T-cell (primary cell): ENCODE measurements around the gene ROBO2. TPM values are rescaled to one million over a fixed set of nuclear protein-coding genes. Genes with fewer than 3 reads are reported as not detected.

Experiments
- ATAC-seq, 4 experiments: fragments of 200-7000 bp in 3 of 4; fragments of 150-1000 bp in 1 of 4; cut with Tn5 transposase; replicated peaks in 1 of 4; 1 replicate in 3 of 4; 2 replicates in 1 of 4; pipeline ENCODE4 v1.10.0; 2021; ENCODE audit warnings: moderate library complexity in 3 of 4, mild to moderate bottlenecking in 2 of 4, moderate number of reproducible peaks in 1 of 4
- CTCF ChIA-PET, 2 donors: fragments of 300-600 bp; sonication (Branson Sonifier 250); formaldehyde crosslinking; loops; one replicate each; lab custom pipeline; 2022; ENCODE audit warnings: antibody characterized with exemption in 2 of 2; lab: Charles Lee
- POLR2A ChIA-PET, 2 donors: fragments of 300-600 bp; sonication (Branson Sonifier 250); formaldehyde crosslinking; loops; one replicate each; lab custom pipeline; 2022; ENCODE audit warnings: antibody characterized with exemption in 2 of 2; lab: Charles Lee
- DNase-seq, 35 experiments: peaks; one replicate each; pipeline versions ENCODE4 v3.0.0 to v3.0.0-alpha.2; 2013 to 2023
- H3K27ac ChIP-seq: one replicate; pipeline ENCODE4 v1.5.1; 2013; ENCODE audit warnings: low read length
- H3K27me3 ChIP-seq, 2 experiments: replicated peaks in 1 of 2; 1 replicate in 1 of 2; 2 replicates in 1 of 2; pipeline versions ENCODE4 v1.6.1 to v1.7.0; 2013; ENCODE audit warnings: low read length in 1 of 2, mixed read lengths in 1 of 2; ENCODE audit not compliant: control insufficient read depth in 2 of 2, insufficient read depth in 2 of 2; ENCODE audit errors: extremely low read depth in 1 of 2
- H3K36me3 ChIP-seq, 2 donors: 1 replicate in 1 of 2; 2 replicates in 1 of 2; pipeline versions ENCODE4 v1.6.1 to v1.7.0; 2013; ENCODE audit warnings: low read length in 1 of 2; ENCODE audit not compliant: control insufficient read depth in 2 of 2, insufficient read depth in 1 of 2; ENCODE audit errors: extremely low read depth in 1 of 2
- H3K4me1 ChIP-seq, 2 experiments: 1 replicate in 1 of 2; 2 replicates in 1 of 2; pipeline versions ENCODE4 v1.6.1 to v1.7.0; 2013; ENCODE audit warnings: low read length in 2 of 2, mixed read lengths in 1 of 2; ENCODE audit not compliant: insufficient read depth in 2 of 2, control insufficient read depth in 1 of 2; ENCODE audit errors: extremely low read depth in 1 of 2
- H3K4me3 ChIP-seq, 2 donors: 1 replicate in 1 of 2; 2 replicates in 1 of 2; pipeline versions ENCODE4 v1.5.1 to v1.7.0; 2013; ENCODE audit warnings: mild to moderate bottlenecking in 2 of 2, low read length in 1 of 2, moderate library complexity in 1 of 2; ENCODE audit not compliant: control insufficient read depth in 1 of 2; ENCODE audit errors: extremely low read depth in 1 of 2
- H3K9me3 ChIP-seq: 2 replicates; pipeline ENCODE4 v1.7.0; 2013
- H3K27ac Mint-ChIP-seq, 2 donors: one replicate each; pipeline ENCODE4 v1.8.0; 2020 to 2021; ENCODE audit warnings: mild to moderate bottlenecking in 2 of 2, mixed read lengths in 2 of 2
- H3K27me3 Mint-ChIP-seq, 2 donors: one replicate each; pipeline ENCODE4 v1.8.0; 2021 to 2022; ENCODE audit warnings: mixed read lengths in 2 of 2
- H3K36me3 Mint-ChIP-seq: one replicate; pipeline ENCODE4 v1.8.0; 2021; ENCODE audit warnings: mixed read lengths
- H3K4me1 Mint-ChIP-seq, 3 donors: one replicate each; pipeline ENCODE4 v1.8.0; 2020 to 2022; ENCODE audit warnings: mixed read lengths in 3 of 3, mild to moderate bottlenecking in 1 of 3
- H3K4me3 Mint-ChIP-seq, 3 donors: one replicate each; pipeline ENCODE4 v1.8.0; 2020 to 2022; ENCODE audit warnings: mild to moderate bottlenecking in 3 of 3, mixed read lengths in 3 of 3, moderate library complexity in 3 of 3
- H3K9me3 Mint-ChIP-seq, 3 donors: one replicate each; pipeline ENCODE4 v1.8.0; 2020 to 2022; ENCODE audit warnings: mixed read lengths in 3 of 3
- WGBS: methylation state at CpG from one replicate; pipeline ENCODE4 v1.1.5; 2013; ENCODE audit warnings: missing lambda C conversion rate; ENCODE audit not compliant: insufficient coverage; 5-methylcytosine and 5-hydroxymethylcytosine counted together
- total RNA-seq, 35 experiments: library from RNA in 6 of 35; stranded (reverse) in 6 of 35; fragments of 120-200 nt in 1 of 35; gene quantifications; one replicate each; pipeline versions ENCODE4 v1.2.1 to v1.2.4 and lab custom pipeline; 2013 to 2026

ROBO2 gene
- total RNA-seq, 5 donors from 2014 or later (not counting 1 experiment from before 2014, with no cell fraction given) = not detected

DNA sequence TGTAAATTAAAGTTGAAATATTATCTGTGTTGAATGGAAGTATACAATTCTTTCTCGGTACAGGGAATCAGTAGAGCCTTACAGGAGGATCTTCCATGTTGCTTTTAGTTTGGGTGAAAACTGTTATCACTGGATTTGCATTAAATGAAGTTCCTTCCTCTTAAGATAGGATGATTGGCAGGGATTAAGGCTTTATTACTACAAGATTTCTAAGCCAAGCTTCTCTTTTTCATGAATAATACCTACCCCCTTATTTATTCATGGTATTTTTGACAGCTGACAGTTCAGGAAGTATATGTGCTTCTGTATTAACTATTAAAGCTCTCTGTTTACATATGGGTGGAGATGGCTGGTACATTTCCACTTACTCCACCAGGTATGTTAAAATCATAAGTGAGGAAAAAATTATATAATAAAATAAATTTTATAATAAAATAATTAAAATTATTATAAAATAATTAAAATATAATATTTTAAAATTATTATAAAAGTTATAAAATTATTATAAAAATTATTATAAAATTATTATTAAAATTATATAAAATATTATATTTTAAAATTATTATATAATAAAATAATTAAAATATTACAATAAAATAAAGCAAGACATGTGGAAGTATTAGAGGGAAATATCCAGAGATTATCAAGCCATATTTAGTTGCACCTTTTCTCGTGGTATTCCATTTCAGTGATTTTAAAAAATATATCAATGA, 332.9 kb downstream of the ROBO2 start:
- no CpG with 5 or more reads among the region's 2 CpGs for WGBS
- no peak overlapping the region for H3K4me3 ChIP-seq
- ChIA-PET POLR2A (no interaction called here), CTCF (no interaction called here)
- Mint-ChIP-seq H3K4me3 (no peak overlapping the region), H3K27ac (no peak overlapping the region), H3K4me1 (no peaks in the 10 kb centered on the region), H3K9me3 (peaks cover 5 to 18% (median 9%) of the 10 kb centered on the region in 3 donors), H3K27me3 (no peaks in the 10 kb centered on the region), H3K36me3 (no peaks in the 10 kb centered on the region)
- no peaks in the 10 kb centered on the region for H3K36me3 ChIP-seq
- no peaks in the 10 kb centered on the region for H3K9me3 ChIP-seq
- DNase-seq (no peak), ATAC-seq (no peak)
- H3K4me1 ChIP-seq = no peaks in the 10 kb centered on the region
- no peaks in the 10 kb centered on the region for H3K27me3 ChIP-seq
- H3K27ac ChIP-seq = no peak overlapping the region

- no peaks in the 10 kb centered on the region for H3K36me3 ChIP-seq
- Mint-ChIP-seq H3K36me3 (no peaks in the 10 kb centered on the region), H3K4me3 (no peak overlapping the region), H3K27ac (no peak overlapping the region), H3K27me3 (no peaks in the 10 kb centered on the region), H3K9me3 (peaks cover 5 to 18% (median 9%) of the 10 kb centered on the region in 3 donors), H3K4me1 (no peaks in the 10 kb centered on the region)
- no peak overlapping the region for H3K27ac ChIP-seq
- DNase-seq (no peak), ATAC-seq (no peak)
- CTCF ChIA-PET = no interaction called here
- H3K4me3 ChIP-seq = no peak overlapping the region
- POLR2A ChIA-PET = no interaction called here
- no CpG with 5 or more reads among the region's 6 CpGs for WGBS
- H3K9me3 ChIP-seq = no peaks in the 10 kb centered on the region
- no peaks in the 10 kb centered on the region for H3K27me3 ChIP-seq
- H3K4me1 ChIP-seq = no peaks in the 10 kb centered on the region
Observed at GRCh38 chr3:77373619-77374018, 333.7 kb downstream of the ROBO2 start.

DNA sequence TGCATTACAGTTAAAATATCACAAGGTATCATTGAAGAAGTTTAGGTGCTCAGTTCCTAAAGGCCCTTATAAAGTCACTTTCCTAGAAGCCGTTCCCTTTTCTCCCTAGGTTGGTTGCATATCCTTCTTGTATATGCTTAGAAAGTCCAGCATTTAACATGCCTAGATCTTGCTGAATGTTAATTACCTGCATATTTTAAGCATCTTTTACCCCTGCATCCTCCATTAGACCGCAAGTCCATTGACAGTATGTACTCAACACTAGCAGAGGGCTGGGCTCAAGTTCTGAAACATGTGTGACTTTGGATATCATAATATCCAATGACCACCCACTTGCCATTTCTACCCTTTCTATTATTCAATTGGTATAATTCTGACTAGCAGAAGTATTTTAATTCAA, 336.6 kb downstream of the ROBO2 start:
- H3K4me3 ChIP-seq = no peak overlapping the region
- H3K36me3 ChIP-seq = no peaks in the 10 kb centered on the region
- Mint-ChIP-seq H3K27me3 (no peaks in the 10 kb centered on the region), H3K9me3 (peaks cover 2 to 18% (median 10%) of the 10 kb centered on the region in 3 donors), H3K36me3 (no peaks in the 10 kb centered on the region), H3K4me1 (no peaks in the 10 kb centered on the region), H3K27ac (no peak overlapping the region), H3K4me3 (no peak overlapping the region)
- DNase-seq = no peak
- H3K27me3 ChIP-seq = no peaks in the 10 kb centered on the region
- H3K9me3 ChIP-seq = no peaks in the 10 kb centered on the region
- H3K4me1 ChIP-seq = no peaks in the 10 kb centered on the region
- WGBS = 71% methylated on average over 1 of the region's 2 CpGs
- POLR2A ChIA-PET = no interaction called here
- no peak overlapping the region for H3K27ac ChIP-seq
- CTCF ChIA-PET = no interaction called here
- ATAC-seq = no peak

DNA sequence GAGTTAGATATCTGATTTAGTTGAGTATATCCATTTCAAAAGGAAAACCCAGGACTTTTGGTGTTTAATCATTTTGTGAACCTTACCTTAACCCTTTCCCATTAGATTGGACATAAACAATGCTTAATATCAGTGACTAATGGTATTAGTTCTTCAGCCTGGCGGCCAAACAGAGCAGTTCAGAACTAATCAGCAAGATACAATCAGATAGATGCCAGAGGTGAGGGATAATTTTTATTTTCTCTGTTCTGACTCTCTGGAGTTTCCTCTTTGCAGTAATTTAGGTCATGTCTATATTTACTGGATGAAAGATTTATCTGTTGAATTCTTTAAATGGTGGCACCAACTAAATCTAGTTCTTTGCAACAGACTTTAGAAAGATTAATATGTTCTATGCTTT, 337.8 kb downstream of the ROBO2 start:
- H3K36me3 ChIP-seq = no peaks in the 10 kb centered on the region
- H3K4me1 ChIP-seq = no peaks in the 10 kb centered on the region
- no peak overlapping the region for H3K27ac ChIP-seq
- no peak for ATAC-seq
- H3K27me3 ChIP-seq = no peaks in the 10 kb centered on the region
- DNase-seq = no peak
- H3K4me3 Mint-ChIP-seq = no peak overlapping the region
- ChIA-PET POLR2A (no interaction called here), CTCF (no interaction called here)
- no CpG with 5 or more reads among the region's 1 CpG for WGBS
- H3K4me1 Mint-ChIP-seq = no peaks in the 10 kb centered on the region
- no peaks in the 10 kb centered on the region for H3K9me3 ChIP-seq
- H3K9me3 Mint-ChIP-seq = peaks cover 5 to 26% (median 7%) of the 10 kb centered on the region in 3 donors
- H3K27ac Mint-ChIP-seq = no peak overlapping the region
- H3K27me3 Mint-ChIP-seq = no peaks in the 10 kb centered on the region
- H3K36me3 Mint-ChIP-seq = no peaks in the 10 kb centered on the region
- H3K4me3 ChIP-seq = no peak overlapping the region

- no peaks in the 10 kb centered on the region for H3K27me3 Mint-ChIP-seq
- H3K27me3 ChIP-seq = no peaks in the 10 kb centered on the region
- no peaks in the 10 kb centered on the region for H3K4me1 ChIP-seq
- no peak for DNase-seq
- no peak overlapping the region for H3K4me3 ChIP-seq
- H3K9me3 Mint-ChIP-seq = peaks cover 7 to 32% (median 12%) of the 10 kb centered on the region in 3 donors
- H3K36me3 ChIP-seq = no peaks in the 10 kb centered on the region
- H3K4me1 Mint-ChIP-seq = no peaks in the 10 kb centered on the region
- H3K27ac ChIP-seq = no peak overlapping the region
- H3K9me3 ChIP-seq = no peaks in the 10 kb centered on the region
- H3K27ac Mint-ChIP-seq = no peak overlapping the region
- no peak overlapping the region for H3K4me3 Mint-ChIP-seq
- ATAC-seq = no peak
- ChIA-PET POLR2A (no interaction called here), CTCF (no interaction called here)
- no CpG with 5 or more reads among the region's 3 CpGs for WGBS
- no peaks in the 10 kb centered on the region for H3K36me3 Mint-ChIP-seq
Observed at GRCh38 chr3:77380136-77380535, 340.2 kb downstream of the ROBO2 start.

GRCh38 chr3:77381431-77381830, 341.5 kb downstream of the ROBO2 start:
- POLR2A ChIA-PET = no interaction called here
- WGBS = 83% methylated on average over 1 of the region's 1 CpG

More at GRCh38 chr3:77381431-77381830, 341.5 kb downstream of the ROBO2 start:
- Mint-ChIP-seq H3K36me3 (no peaks in the 10 kb centered on the region), H3K4me3 (no peak overlapping the region), H3K27ac (no peak overlapping the region), H3K9me3 (peaks cover 7 to 29% (median 14%) of the 10 kb centered on the region in 3 donors), H3K4me1 (no peaks in the 10 kb centered on the region), H3K27me3 (no peaks in the 10 kb centered on the region)
- H3K4me3 ChIP-seq = no peak overlapping the region
- CTCF ChIA-PET = no interaction called here
- no peak for DNase-seq
- no peaks in the 10 kb centered on the region for H3K4me1 ChIP-seq
- no peaks in the 10 kb centered on the region for H3K27me3 ChIP-seq
- H3K27ac ChIP-seq = no peak overlapping the region
- ATAC-seq = no peak
- H3K9me3 ChIP-seq = no peaks in the 10 kb centered on the region
- no peaks in the 10 kb centered on the region for H3K36me3 ChIP-seq
